Measurements from ENCODE around the gene CECR2.
"Not testable (repeated sequence)": the region's sequence is repeated elsewhere in the genome, so short reads cannot be mapped to it uniquely, and the experiment has no call there.

Gene CECR2

DNA sequence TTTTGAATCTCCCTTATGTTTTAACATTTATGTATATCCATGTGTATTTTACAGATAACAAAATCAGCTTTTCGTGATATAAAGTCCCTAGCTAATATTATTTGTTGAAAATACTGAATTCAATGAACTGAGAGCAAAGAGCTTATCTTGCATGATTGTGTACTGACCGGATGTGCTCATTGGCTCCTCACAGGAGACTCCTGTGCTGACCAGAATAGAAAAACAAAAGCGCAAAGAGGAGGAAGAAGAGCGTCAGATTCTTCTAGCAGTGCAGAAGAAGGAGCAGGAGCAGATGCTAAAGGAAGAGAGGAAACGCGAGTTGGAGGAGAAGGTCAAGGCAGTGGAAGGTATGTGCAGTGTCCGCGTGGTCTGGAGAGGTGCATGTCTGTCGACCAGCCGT, 154.7 kb downstream of the CECR2 start:
- no peak for DNase-seq

DNA sequence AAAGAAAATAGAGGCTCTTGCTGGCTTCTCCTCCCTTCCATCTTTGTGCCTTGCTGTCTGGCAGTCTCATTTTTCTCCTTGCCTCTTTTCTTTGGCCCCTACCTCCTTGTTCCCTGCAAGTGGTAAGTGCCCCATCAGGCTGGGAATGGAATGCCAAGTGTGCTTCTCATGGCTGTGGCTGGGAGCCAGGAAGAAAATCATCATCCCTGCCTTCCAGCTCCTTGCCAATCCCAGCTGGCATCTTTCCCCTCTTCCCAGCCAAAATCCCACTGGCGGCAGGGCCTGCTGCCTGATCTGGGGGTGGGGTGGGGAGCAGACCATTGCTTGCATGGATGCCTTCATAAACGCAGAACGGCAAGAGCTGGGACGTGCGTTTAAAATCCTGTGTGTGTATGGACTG, 167.0 kb downstream of the CECR2 start:
- no peak for DNase-seq

DNA sequence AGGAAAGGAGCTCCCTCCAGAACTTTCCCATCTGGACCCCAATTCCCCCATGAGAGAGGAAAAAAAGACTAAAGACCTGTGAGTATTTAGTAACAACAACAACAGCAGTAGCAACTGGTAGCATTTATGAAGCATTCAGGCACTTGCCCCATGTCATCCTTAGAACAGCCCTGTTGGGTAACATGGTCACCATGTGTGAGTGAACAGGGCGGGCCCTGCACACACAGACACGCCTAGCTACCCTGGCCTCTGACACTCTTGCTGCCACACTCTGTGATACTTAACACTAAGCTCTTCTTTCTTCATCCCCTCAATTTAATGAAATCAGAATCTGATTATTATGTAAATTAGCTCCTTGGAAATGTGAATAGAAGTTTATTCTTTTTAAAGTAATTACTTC, 167.9 kb downstream of the CECR2 start:
- no peak for DNase-seq

DNA sequence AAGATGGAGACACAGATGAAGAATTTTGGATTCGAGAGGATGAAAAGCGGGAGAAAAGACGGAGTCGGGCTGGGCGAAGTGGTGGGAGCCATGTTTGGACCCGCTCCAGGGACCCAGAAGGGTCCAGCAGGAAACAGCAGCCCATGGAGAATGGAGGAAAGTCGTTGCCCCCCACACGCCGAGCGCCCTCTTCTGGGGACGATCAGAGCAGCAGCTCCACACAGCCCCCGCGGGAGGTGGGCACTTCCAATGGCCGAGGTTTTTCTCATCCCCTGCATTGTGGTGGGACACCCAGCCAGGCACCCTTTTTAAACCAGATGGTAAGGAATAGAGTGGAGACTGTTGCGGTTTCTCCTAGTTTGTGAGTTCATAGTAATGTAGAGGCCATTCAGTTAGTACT, 171.2 kb downstream of the CECR2 start:
- no peak for DNase-seq

DNA sequence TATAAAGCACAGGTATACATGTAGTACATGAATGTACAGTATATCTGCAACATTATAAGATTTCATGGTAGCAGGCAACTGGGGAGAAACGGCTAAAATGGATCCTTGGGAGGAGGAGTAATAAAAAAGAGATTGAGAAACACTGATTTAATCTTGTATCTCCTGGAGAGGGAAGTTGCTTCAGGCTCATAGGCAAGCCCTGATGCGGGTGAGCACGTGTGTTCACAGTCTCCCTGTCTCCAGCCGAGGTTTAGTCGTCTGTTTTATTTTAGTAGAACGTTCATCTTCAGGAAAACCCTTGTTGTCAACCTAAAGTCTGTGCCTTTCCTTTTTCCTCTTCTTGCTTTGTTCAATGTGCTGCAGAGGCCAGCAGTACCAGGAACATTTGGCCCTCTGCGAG, 172.2 kb downstream of the CECR2 start:
- DNase-seq: no peak

DNA sequence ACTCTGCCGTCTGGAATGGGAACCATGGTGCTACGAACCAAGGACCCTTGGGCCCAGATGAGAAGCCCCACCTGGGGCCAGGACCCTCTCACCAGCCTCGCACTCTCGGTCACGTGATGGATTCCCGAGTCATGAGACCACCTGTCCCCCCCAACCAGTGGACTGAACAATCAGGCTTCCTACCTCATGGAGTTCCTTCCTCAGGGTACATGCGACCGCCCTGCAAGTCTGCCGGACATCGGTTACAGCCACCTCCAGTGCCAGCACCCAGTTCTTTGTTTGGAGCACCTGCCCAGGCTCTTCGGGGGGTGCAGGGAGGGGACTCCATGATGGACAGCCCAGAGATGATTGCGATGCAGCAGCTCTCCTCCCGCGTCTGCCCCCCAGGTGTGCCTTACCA, 173.2 kb downstream of the CECR2 start:
- DNase-seq: no peak

DNA sequence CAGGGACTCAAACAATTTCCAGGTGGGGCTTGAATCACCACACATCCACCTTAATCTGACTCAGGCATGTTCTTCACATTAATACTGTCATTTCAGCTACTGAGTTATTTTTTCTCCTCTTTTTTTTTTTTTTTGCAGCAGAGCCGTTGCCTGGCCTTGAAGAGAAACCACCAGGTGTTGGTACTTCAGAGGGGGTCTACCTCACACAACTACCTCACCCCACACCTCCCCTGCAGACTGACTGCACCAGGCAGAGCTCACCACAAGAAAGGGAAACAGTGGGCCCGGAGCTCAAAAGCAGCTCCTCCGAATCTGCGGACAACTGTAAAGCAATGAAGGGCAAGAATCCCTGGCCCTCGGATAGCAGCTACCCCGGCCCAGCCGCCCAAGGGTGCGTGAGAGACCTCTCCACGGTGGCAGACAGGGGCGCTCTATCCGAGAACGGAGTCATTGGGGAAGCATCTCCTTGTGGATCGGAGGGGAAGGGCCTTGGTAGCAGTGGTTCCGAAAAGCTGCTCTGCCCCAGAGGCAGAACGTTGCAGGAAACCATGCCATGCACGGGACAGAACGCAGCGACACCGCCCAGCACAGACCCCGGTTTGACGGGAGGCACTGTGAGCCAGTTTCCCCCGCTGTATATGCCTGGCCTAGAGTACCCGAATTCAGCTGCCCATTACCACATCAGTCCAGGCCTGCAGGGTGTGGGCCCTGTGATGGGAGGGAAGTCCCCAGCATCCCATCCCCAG, 178.9 kb downstream of the CECR2 start:
- DNase-seq: no peak

DNA sequence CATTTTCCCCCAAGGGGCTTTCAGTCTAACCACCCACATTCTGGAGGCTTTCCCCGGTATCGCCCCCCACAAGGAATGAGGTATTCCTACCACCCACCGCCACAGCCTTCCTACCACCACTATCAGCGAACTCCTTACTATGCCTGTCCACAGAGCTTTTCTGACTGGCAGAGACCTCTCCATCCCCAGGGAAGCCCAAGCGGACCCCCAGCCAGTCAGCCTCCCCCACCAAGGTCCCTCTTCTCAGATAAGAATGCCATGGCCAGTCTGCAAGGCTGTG, 179.4 kb downstream of the CECR2 start:
- DNase-seq: no peak

DNA sequence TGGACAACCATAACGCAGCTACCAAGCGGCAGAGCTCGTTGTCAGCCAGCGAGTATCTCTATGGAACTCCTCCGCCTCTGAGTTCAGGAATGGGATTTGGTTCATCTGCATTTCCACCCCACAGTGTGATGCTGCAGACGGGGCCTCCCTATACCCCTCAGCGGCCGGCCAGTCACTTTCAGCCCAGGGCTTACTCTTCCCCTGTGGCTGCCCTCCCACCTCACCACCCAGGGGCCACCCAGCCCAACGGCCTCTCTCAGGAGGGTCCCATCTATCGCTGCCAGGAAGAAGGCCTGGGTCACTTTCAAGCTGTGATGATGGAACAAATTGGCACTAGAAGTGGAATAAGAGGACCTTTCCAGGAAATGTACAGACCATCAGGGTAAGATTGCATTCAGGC, 179.9 kb downstream of the CECR2 start:
- no peak for DNase-seq

DNA sequence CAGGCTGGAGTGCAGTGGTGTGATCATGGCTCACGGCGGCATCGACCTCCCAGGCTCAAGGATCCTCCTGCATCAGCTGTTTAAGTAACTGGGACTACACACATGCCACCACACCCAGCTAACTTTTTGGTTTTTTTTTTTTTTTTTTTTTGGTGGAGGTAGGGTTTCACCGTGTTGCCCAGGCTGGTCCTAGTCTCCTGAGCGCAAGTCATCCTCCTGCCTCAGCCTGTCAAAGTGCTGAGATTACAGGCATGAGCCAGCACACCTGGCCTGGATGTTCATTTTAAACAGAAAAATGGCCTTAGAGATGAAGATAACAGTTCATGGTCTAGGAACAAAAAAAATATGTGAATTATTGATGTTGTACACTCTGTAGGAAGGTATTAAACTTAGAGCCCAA, 180.4 kb downstream of the CECR2 start:
- DNase-seq: no peak

DNA sequence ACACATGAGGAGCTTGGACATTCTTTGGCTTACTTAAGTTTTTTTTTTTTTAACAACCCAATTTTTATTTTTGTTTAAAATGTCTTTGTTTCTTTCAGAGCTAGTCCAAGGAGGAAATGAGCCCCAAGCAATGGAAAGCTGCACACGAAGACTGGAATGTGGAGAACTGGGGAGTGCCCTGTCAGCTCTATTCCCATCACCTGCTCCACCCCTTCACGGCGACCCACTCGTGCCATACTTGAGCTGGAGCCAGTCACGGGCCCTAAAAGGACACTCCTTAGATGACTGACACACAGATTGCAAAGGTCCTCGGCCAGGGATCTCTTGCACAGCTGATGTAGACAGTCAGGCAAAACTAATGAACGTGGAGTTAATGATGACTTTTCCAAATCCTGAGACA, 183.5 kb downstream of the CECR2 start:
- DNase-seq: no peak

DNA sequence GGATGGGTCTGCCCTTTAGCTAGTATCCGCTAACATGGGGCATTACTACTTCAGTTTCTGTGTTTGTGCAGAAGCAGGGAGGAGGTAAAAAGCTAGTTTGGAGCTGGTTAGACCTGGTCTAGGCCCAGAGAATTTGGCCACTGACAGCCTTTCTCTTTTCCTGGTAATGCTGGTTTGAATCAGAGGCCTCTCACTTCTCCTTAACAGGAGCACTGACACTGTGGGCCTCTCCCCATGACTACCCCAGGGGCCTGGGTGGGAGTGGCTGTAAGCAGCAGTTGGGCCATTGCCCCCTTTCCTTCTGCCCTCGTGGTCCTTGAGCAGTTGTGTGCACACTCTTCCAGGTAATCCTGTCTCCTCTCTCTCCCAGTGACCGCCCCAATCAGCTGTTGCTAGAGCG, 185.6 kb downstream of the CECR2 start:
- no peak for DNase-seq

DNA sequence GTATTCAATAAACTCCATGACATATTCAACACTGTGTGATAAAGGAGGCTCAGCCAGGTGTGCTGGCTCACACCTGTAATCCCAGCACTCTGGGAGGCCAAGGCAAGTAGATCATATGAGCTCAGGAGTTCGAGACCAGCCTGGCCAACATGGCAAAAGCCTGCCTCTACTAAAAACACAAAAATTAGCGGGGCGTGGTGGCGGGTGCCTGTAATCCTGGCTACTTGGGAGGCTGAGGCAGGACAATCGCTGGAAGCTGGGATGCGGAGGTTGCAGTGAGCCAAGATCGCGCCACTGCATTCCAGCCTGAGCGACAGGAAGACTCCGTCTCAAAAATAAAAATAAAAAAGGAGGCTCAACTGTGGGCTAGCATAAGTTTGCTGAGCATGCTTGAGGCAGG, 189.9 kb downstream of the CECR2 start:
- no peak for DNase-seq

DNA sequence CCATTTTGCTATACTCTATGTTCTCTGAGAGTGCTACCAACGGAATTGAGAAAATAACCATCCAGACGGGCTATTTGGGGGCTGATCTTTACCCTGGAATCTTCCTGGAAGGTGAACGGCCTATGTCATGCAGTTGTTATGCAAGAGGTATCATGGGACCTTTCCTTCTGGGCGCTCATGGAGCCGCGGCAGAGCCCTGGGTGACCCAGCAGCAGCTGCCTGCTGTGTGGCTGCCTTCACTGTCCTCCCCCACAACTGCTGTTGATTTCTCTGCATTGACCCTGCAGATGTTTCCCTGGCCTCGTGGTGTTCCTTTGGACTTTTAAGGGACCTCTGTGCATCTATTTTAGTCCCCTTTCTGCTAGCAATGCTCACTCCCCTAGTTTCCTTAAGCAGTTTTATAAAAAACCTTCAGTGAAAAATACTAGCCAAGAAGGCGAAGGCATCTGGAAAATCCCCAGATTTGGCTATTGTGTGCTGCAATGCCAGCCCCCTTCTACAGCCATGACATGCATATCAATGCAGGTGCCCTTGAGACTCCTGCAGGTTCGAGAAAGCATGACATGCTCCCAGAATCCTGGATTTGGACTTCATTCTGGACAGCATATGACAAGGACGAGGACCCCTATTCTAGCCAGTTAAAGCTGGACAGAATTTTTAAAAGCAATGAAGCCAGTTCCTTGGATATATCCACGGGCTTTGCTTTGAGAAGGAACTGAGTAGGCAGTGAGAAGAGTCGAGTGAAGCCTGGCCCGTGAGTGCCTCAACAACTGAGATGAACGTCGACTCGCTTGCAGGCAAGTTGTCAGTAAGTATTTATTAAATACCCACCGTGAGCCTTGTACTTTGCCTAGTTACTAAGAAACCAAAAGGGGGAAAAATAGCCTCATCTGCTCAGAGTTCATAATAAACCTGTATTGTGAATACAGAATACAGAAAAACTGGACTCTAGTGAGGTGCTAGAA, 193.9 kb downstream of the CECR2 start, which contains the start of gene SLC25A18:
Gene SLC25A18, plus strand, starts transcription at position 593 of the 965 bp plus-strand sequence. CDS start 16,447 bp downstream, outside the sequence.
- no peak for DNase-seq

DNA sequence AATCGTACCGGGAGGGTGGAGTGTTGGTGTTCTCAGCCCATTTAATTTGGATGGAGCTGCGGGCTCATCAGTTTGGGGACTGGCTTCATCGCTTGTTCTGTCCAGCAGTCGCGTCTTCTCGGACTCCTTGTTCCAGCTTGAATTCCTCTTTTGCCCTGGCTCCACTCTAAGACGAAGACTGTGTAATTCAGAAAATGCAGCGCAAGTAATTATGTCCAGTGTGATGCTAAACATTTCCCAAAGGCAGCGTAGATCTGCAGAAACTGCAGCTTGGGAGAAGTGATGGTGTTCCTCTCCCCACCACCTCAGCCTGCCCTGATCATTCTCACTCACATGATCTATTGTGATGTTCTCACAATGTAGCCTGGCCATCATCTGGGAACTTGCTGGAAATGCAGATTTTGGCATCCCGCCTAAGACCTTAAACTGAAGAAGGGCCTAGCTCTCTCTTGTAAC, 194.7 kb downstream of the CECR2 start:
- no peak for DNase-seq

DNA sequence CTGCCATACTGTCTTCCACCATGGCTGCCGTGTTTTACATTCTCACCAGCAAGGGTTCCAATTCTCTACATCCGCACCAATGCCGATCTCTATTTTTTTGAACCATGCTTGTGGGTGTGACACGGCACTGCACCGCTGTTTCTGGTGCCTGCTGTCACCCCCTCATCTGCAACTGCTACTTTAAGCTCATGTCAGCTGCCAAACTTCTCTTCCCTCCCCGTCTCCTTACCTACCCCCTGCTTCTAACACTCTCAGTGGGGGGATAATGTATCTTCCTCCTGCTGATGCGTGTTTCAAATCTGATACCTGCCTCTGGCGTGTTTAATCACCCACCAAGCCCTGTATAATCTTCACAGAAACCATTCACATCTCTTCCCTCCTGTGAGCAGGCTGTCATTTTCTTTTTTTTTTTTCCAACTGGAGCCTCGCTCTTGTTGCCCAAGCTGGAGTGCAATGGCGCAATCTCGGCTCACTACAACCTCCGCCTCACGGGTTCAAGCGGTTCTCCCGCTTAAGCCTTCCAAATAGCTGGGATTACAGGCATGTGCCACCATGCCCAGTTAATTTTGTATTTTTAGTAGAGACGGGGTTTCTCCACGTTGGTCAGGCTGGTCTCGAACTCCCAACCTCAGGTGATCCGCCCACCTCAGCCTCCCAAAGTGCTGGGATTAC, 196.9 kb downstream of the CECR2 start:
- not testable (repeated sequence) for DNase-seq

DNA sequence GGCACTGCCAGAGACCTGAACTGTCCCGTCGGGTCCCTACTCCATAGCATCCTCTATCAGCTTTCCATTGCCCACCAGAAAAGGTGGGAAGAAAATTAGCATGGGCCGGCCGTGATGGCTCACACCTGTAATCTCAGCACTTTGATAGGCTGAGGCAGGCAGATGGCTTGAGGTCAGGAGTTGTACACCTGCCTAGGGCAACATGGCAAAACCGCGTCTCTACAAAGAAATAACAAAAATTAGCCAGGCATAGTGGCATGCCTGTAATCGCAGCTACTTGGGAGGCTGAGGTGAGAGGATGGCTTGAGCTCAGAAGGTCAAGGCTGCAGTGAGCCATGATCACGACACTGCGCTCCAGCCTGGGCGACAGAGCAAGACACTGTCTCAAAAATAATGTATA, 197.5 kb downstream of the CECR2 start:
- DNase-seq: no peak

DNA sequence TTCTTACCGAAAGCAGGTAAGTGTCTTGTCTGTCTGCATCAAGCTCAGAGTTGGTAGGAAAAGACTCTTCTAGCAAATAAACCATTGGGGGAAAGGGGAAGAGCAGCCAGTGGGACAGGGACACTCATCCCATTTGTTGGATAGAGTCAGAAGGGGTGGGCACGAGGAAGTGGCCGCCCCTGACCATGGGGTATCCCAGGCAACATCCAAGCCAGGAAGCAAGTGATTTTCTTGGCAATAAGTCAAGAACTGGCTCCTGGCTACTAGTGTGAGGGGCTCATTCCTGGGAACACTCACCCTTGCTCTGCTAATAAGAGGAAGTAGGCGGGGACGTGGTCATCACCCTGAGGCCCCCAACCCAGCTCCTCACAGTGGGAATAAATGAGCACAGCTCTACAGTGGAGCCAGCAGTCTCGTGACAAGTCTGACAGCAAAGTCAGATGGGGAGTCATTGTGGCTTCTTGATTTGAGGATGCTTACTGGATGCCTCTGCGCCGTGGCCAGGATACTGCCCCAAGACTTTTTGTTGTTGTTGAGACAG, 200.8 kb downstream of the CECR2 start:
- no peak for DNase-seq

DNA sequence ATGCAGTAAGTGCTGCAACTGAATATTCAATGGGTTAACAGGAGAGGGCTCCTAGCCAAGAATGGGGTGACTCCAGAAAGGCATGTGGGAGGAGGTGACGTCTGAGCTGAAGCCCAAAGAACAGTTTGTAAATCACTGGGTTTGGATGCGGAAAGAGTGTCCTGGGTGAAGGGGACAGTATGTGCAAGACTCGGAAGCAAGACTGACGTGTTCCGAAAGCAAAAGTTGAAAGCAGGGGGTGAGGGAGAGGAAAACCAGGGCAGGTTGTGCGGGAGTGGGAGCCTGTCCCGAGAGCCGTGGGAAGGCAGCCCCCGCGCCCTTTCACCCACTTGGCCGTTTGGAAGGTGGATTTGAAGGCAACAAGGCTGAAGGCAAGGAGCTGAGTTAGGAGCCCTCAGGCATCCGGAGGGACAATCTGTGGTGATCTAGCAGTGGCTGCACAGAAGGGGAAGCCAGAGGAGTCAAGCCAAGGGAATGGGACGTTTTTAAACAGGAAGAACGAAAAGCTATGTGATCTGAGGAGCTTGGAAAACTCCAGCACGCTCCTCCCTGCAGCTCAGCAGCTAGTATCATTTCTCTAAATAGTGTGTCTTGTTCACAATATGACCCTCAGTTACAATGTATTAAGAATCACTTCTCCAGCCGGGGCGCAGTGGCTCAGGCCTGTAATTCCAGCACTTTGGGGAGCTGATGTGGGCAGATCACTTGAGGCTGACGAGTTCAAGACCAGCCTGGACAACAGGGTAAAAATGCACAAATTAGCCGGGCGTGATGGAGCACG, 201.8 kb downstream of the CECR2 start:
- DNase-seq: no peak

DNA sequence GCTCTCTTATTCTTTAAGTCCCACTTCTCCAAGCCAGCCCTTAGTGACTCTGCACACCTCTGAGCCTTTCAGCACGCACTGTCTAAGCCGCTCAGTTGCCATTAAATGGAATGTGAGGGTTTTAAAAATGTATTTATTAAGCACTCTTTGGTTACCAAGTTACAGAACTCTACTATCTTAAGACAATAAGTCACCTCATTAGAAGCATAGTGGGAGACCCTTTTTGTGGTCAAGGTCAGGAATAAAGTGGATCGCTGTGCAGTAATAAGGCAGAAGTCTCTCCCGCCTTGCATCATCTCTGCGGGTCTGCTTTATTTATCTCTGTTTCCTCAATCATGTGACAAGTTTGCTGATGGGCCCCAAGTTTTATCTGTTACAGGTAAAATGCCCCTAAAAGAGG, 205.9 kb downstream of the CECR2 start:
- DNase-seq: no peak

DNA sequence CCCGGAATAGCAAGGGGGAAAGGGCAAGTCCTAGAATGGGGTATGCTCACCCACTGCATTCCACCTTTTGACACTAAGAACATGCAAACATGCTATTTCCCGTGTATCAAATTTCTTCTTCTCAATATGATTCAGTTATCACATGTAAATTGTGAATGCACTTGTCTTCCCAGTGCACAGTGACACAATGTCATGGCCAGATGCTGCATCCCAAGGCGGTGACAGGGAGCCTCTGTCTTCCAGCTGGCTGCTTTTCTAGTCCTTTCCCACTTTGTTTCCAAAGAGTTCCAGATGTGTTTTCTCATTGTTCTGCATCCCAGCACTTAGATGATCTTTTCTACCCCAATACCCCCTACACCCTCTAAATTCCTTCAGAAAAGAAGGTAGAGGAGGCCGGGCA, 206.4 kb downstream of the CECR2 start:
- no peak for DNase-seq

DNA sequence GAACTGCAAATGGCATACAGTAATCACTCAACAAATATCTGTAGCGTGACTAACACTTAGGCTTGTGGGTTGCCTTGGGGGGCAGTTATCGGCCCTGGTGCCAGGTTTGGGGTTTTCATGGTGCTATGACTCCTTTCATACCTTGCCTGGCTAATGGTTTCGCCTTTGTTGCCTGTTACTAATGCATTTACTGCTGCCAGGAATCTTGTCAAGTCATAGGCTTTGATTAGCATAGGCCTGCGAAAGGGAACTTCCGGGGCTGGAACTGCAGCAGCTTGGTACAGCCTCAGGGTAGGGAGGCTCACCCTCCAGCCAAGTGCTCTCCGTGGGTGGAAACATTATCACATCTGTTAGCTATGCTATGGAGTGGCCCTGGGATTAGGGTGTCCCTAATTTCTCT, 207.2 kb downstream of the CECR2 start:
- no peak for DNase-seq
